K562 treated with DMSO at 1 percent for 12 hours (cell line): ENCODE measurements around the gene TNFRSF21. TPM values are rescaled to one million over a fixed set of nuclear protein-coding genes. Genes with fewer than 3 reads are reported as not detected.

Experiments
- total RNA-seq: library from RNA; unstranded; fragments of 300-600 nt; gene quantifications from 2 replicates; pipeline ENCODE4 v1.2.3, GENCODE V29; 2022; ENCODE audit not compliant: insufficient read depth

TNFRSF21 gene, protein sequence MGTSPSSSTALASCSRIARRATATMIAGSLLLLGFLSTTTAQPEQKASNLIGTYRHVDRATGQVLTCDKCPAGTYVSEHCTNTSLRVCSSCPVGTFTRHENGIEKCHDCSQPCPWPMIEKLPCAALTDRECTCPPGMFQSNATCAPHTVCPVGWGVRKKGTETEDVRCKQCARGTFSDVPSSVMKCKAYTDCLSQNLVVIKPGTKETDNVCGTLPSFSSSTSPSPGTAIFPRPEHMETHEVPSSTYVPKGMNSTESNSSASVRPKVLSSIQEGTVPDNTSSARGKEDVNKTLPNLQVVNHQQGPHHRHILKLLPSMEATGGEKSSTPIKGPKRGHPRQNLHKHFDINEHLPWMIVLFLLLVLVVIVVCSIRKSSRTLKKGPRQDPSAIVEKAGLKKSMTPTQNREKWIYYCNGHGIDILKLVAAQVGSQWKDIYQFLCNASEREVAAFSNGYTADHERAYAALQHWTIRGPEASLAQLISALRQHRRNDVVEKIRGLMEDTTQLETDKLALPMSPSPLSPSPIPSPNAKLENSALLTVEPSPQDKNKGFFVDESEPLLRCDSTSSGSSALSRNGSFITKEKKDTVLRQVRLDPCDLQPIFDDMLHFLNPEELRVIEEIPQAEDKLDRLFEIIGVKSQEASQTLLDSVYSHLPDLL
- total RNA-seq = 0.28 and 0.32 TPM in 2 replicates

DNA sequence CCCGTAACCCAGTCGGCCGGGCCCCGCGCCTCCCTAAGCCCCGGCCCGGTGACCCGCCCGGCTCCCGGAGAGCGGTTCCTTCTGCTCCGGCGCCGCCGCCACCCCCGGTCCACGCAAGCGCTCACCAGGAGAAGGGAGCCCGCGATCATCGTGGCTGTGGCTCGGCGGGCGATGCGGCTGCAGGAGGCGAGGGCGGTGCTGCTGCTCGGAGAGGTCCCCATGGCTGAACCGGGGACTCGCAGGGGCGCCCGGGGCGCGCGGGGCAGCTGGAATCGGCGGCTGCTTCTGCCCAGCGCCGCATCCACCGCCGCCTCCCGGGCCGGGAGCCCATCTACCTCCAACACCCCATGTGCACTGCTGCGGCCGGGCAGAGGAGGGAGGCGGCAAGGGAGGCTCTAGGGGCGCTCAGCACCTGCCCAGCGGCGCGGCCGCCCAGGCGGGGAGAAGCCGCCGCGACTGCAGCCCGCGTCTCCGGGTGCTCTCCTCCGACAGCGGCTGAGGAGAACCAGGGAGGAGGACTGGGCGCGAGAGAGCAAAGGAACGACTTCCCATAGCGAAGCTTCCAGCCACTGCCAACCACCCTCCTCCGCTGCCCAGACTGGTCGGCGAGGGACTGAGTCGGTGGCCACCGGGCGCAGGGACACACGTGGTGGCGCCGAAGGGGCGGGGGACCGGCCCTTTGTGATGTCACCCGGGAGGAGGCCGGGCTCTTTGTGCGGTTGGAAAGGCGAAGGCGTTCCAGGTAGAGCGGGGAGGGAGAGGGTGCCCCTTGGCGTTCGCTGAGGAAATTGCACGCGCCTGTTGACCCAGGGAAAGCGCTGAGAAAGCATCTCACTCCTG lies at the start of gene TNFRSF21:
TNFRSF21 (minus strand) TSS at position 615 of the 840 bp plus-strand sequence; CDS start at position 221, 394 bp downstream.

Other genes with a start within 250 kb of the TNFRSF21 start
- gene CD2AP, start 167.9 kb upstream of the TNFRSF21 start, total RNA-seq = 7.3 and 25.1 TPM in 2 replicates